HG02763 (cell line): ENCODE measurements around the gene SAFB2.
"Not testable (repeated sequence)": the region's sequence is repeated elsewhere in the genome, so short reads cannot be mapped to it uniquely, and the experiment has no call there.

ENCODE experiments used
- ATAC-seq: cut with Tn5 transposase; IDR thresholded peaks from one replicate; pipeline ENCODE4 v1.9.1; 2021; ENCODE audit warnings: mild to moderate bottlenecking, moderate library complexity; ENCODE audit not compliant: unreplicated experiment

Gene SAFB2

GRCh38 chr19:5608766-5609165 is 13.8 kb downstream of the SAFB2 start:
- not testable (repeated sequence) for ATAC-seq

DNA sequence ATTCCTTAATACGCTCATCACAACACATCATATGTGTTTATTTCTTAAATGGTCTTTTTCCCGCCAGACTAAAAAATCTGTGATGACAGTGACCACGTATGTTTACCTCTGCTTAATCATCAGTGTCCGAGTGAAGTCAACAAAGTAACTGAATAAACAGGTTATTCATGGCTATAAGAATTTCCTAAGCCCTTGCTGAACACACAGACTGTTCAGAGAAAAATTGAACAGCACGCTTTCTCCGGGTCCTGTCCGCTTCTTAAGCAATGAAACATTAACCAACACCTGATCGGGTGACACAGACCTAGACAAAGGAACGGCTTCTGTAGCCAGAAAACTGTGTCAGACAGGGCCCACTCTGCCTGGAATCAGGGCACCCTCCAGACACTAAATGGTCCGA is 14.3 kb downstream of the SAFB2 start:
- no peak for ATAC-seq

DNA sequence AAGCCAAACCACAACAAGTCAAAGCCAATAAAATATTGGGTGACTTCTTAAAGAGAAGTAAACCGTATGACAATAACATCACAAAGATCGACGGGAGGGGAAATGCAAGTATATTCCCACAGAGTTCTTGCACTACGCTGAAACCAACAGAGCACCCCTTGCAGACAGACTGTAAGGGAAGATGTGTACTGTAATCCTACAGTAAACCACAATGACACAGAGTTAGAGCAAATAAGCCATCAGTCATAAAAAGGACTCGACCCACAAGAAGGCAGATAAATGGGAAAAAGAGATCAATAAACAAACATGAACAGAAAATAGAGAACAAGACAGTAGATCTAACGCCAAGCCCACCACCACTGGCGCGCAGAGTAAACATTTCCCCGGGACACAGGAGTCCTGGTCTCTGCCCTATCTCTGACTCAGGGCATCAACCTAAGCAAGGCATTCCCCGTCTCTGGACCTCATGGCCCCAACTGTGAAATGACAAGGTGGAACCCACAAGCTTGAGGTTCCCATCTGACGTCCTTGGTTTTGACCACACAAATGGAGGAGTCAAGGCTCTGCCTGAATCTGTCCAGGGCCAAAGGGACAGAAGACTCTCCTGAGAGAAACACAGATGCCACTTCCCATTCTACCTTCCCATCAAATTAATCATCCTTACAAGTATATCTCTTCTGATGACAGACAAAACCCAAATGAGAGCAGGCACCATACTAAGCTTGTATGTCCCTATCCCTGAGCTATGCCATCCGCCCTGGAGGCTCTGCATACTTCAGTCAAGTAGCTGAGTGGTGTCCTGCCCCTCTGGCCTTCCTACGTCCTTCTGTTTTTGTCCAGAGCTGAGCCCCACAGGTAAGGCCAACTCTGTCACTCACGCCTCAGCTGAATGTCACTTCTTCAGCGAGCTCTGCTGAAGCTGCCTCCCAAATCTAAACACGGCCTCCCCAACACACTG is 15.0 kb downstream of the SAFB2 start:
- ATAC-seq = no peak

- no peak for ATAC-seq
Observed at GRCh38 chr19:5605362-5605761, 17.2 kb downstream of the SAFB2 start.

DNA sequence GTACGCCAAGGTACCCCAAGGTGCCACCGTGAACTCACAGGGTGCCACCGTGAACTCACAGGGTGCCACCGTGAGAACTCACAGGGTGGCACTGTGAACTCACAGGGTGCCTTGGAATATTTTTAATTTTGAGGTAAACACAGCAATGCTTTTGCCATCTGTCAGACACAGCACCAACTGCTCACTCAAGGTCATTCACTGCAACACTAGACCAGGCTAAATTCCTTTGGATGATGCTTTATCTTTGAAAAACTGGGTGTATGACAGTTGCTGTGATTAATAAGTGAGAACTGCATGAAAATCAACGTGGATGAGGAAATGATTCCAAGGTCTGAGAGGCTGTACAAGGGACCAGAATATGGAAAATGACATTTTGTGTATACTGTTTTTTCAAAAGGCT is 18.9 kb downstream of the SAFB2 start:
- ATAC-seq = no peak

DNA sequence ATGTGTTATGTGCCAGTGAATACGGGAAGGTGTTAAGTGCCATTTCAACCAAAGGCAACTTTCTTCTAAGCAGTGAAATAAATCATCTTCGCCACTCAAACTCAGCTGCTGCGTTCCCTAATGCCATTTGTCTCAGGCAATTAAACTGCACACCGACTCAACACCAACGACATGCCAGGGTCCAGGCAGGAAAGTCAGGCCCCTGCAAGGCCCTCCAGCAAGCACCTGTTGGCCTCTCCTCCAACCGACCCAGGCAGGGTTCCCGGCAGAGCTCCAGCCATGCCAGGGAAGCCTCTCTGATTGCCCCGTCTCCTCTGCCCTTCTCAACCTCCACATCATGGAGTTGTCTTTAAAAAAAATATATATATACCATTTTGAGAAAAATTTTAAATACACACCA is 21.8 kb downstream of the SAFB2 start:
- ATAC-seq = no peak

- ATAC-seq = no peak
Observed at GRCh38 chr19:5595745-5596144, 26.8 kb downstream of the SAFB2 start.

GRCh38 chr19:5595129-5595528 is 27.4 kb downstream of the SAFB2 start:
- no peak for ATAC-seq

GRCh38 chr19:5594521-5594950 is 28.0 kb downstream of the SAFB2 start:
- ATAC-seq = no peak

DNA sequence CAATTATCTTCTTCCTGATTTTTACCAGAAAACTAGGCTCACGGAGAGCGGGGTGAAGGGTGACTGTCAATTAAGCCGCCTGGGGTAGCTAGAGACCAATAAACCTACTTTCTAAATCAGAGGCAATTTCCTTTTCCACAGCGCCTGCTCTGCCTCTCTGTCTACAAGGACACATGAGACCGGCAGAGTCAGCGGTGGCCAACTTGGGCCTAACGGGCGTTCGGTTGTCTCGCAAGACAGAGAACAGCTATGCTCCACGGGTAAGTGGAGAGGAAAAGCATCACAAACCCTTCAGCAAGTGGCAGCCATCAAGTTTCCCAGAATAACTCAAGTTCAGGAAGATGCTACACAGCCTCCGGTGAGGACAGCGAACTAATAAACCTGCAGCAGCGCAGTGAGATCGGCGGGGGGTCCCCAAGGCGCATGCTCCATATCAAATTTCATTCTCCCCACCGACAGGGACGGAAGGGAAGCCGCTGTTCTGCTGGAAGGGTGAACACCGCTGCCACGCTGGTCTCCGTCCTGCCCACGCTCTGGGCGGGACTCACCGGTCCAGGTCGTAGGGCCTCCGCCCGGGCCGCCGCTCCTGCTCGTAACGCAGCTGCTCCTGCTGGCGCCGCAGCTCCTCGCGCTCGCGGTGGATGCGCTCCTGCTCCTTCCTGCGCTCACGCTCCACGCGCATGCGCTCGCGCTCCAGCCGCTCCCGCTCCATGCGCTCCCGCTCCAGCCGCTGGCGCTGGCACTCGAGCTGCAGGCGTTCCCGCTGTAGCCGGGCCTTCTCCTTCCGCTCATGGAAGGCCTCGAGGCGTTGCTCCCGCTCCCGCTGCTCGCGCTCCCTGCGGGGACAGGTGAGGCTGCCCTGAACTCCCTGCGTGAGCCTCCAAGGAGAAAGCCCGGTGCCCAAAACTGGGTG is 29.0 kb downstream of the SAFB2 start:
- ATAC-seq = no peak

DNA sequence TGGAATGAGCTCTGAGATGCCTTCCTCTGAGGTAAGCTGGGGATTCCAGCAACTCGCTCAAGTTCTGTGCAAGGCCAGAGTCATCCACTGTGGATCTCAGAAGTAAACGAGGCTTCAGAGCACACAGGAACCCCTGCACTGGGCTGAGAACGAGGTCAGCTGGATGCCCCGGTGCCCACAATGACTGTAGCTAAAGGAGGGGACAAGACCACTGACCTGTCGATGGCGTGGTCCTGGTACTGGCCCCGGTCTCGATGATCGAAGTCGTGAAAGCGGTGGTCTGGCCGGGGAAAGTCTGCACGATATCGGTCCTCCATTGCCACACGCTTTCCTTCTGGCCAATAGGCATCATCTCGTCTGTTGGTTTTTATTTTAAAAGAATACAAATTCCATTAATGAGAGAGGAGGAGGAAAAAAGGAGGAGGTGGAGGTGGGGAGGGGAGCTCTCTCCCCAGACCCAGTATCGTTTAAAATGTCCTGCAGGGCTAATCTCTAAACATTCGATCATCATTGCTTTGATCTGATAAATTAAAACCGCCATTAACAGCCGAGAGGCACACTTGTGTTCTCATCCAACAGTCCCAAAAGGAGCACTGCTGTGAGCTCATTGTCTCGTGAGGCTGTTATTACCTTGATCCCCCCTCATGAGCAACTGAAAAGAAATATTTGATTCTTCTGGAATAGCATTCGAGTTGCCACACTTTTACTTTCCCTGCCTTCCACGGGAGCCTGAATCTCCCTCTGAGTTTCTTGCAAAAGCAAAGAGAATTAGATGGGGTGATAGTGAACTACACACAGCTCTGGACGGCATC is 29.8 kb downstream of the SAFB2 start:
- no peak for ATAC-seq

DNA sequence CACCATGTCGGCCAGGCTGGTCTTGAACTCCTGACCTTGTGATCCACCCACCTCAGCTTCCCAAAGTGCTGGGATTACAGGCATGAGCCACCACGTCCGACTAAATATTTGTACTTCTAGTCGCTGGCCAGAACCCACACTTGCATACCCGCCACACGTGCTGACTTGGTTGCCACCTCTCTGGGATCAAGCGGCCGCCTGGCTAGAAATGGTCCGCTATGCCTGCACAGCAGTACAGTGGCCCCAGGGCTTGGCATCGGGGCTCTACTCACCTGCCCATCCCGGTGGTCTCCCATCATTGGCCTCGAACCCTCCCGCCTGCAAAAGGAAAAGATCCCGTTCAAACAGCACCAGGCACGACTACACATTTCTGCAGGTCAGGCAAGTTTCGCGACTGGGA is 31.1 kb downstream of the SAFB2 start:
- no peak for ATAC-seq

- no peak for ATAC-seq
Observed at GRCh38 chr19:5590865-5591154, 31.8 kb downstream of the SAFB2 start.

GRCh38 chr19:5590151-5590864 is 32.3 kb downstream of the SAFB2 start:
- no peak for ATAC-seq

DNA sequence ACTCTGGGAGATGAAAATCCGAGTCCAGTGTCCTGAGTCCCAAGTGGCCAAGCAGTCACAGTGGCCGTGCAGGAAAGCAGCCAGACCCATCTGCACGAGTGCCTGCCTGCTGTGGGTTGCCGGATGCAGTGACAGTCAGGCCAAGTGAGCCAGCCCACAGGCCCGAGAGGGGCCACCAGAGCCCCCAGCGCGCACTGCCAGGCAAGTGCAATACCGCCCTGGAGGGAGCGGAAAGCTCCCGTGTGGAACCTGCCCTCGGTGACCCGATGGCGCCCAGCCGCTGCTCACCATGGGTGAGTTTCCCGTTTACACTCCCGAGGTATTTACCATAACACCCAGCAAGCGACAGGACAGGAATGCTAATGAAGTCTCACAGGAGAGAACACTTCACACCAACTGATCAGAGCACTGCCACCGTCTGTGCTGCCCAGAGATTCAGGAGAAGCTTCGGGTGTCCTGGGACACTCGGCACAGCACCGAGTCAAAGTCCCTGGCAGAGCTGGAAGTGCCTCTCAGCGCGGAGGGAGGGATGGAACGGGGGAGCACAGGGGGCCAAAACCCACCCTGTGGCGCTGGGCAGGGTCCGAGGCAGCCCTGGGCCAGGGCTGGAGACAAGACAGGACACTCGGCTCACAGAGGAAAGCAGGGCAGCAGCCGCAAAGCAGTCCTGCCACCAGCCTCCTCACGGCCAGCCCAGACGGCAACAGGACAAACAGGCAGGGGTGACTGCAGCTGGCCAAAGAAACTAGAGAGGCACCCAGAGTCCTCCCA is 33.5 kb downstream of the SAFB2 start:
- ATAC-seq = no peak

DNA sequence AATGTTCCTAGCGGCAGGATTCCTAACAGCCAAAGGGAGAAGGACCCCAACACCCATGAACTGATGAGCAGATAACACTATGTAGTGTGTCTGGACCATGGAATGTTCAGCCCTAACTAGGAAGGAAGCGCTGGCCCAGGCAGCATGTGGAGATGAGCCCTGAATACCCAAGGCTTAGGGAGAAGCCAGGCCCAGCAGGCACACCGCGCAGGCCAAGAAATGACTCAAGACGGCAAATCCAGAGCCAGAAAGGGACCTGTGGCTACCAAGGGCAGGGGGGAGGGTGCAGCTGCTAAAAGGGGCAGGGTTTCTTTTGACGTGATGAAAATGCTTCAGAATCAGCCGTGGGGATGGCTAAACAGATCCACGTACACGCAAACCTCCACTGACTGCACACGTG is 34.1 kb downstream of the SAFB2 start:
- no peak for ATAC-seq

GRCh38 chr19:5587661-5588060 is 34.9 kb downstream of the SAFB2 start:
- ATAC-seq = no peak

- no peak for ATAC-seq
Observed at GRCh38 chr19:5587071-5587455, 35.5 kb downstream of the SAFB2 start.

- no peak for ATAC-seq
Observed at GRCh38 chr19:5586300-5587070, 36.1 kb downstream of the SAFB2 start.
